ENCODE data around the gene OTOF.
A peak's percentile ranks its signal among the peaks of the same experiment; 100 is the strongest.

Gene OTOF

GRCh38 chr2:26500406-26500805, 22.5 kb upstream of the OTOF start:
- DNase-seq (ENCODE audit: low spot score) = no peak

- no peak for DNase-seq (ENCODE audit: low spot score)
Observed at GRCh38 chr2:26495705-26496297, 17.9 kb upstream of the OTOF start.

- no peak for DNase-seq (ENCODE audit: low spot score)
Observed at GRCh38 chr2:26494891-26495290, 17.0 kb upstream of the OTOF start.

- no peak for DNase-seq (ENCODE audit: low spot score)
Observed at GRCh38 chr2:26494199-26494598, 16.3 kb upstream of the OTOF start.

GRCh38 chr2:26493566-26493965, 15.6 kb upstream of the OTOF start:
- DNase-seq (ENCODE audit: low spot score) = no peak

- DNase-seq (ENCODE audit: low spot score) = no peak
Observed at GRCh38 chr2:26492749-26493515, 15.0 kb upstream of the OTOF start.

GRCh38 chr2:26491563-26492167, 13.7 kb upstream of the OTOF start:
- DNase-seq (ENCODE audit: low spot score) = no peak

- no peak for DNase-seq (ENCODE audit: low spot score)
Observed at GRCh38 chr2:26489213-26489850, 11.4 kb upstream of the OTOF start.

GRCh38 chr2:26488463-26489212, 10.7 kb upstream of the OTOF start:
- peak; percentile 60 for DNase-seq (ENCODE audit: low spot score)

GRCh38 chr2:26487192-26487591, 9.3 kb upstream of the OTOF start:
- DNase-seq (ENCODE audit: low spot score) = no peak

- DNase-seq (ENCODE audit: low spot score) = no peak
Observed at GRCh38 chr2:26486789-26487188, 8.9 kb upstream of the OTOF start.

- DNase-seq (ENCODE audit: low spot score) = no peak
Observed at GRCh38 chr2:26485725-26486418, 7.9 kb upstream of the OTOF start.

GRCh38 chr2:26485099-26485498, 7.2 kb upstream of the OTOF start:
- no peak for DNase-seq (ENCODE audit: low spot score)

- no peak for DNase-seq (ENCODE audit: low spot score)
Observed at GRCh38 chr2:26484579-26484978, 6.7 kb upstream of the OTOF start.

GRCh38 chr2:26483957-26484565, 6.1 kb upstream of the OTOF start:
- no peak for DNase-seq (ENCODE audit: low spot score)

GRCh38 chr2:26483516-26483915, 5.6 kb upstream of the OTOF start:
- no peak for DNase-seq (ENCODE audit: low spot score)

GRCh38 chr2:26483027-26483326, 5.1 kb upstream of the OTOF start:
- DNase-seq (ENCODE audit: low spot score) = no peak

- no peak for DNase-seq (ENCODE audit: low spot score)
Observed at GRCh38 chr2:26482211-26483026, 4.5 kb upstream of the OTOF start.

- DNase-seq (ENCODE audit: low spot score) = no peak
Observed at GRCh38 chr2:26481706-26482105, 3.8 kb upstream of the OTOF start.
